ENCODE measurements around the gene TRPM2. TPM values are rescaled to one million over a fixed set of nuclear protein-coding genes. Genes with fewer than 3 reads are reported as not detected.

The TRPM2 gene
- total RNA-seq, 1 donor from 2014 or later, result 0.43 TPM

- Histone ChIP-seq H3K27ac (no peak overlapping the region), H3K27me3 (no peaks in the 10 kb centered on the region), H3K4me3 (no peak overlapping the region), H3K4me1 (no peaks in the 10 kb centered on the region), H3K36me3 (peaks cover 56 to 66% of the 10 kb centered on the region in 2 donors), H3K9me3 (no peaks in the 10 kb centered on the region)
- intact Hi-C loops (cut with DNase I), result no loop called here
- TF ChIP-seq CTCF (IDR thresholded peaks at IDR 0.05), result no peak
- DNase-seq (ENCODE audit: low spot score in 2 of 2), result no peak
Measured at GRCh38 chr21:44310628-44311507, 42.6 kb upstream of the TRPM2 start.

- Histone ChIP-seq H3K36me3 (peaks cover 64 to 75% of the 10 kb centered on the region in 2 donors), H3K27ac (no peak overlapping the region), H3K27me3 (no peaks in the 10 kb centered on the region), H3K9me3 (no peaks in the 10 kb centered on the region), H3K4me1 (no peaks in the 10 kb centered on the region), H3K4me3 (no peak overlapping the region)
- intact Hi-C loops (cut with DNase I), result no loop called here
- TF ChIP-seq CTCF (IDR thresholded peaks at IDR 0.05), result no peak
- DNase-seq (ENCODE audit: low spot score in 2 of 2), result no peak
Measured at GRCh38 chr21:44312089-44312488, 41.3 kb upstream of the TRPM2 start.

- Histone ChIP-seq H3K36me3 (peaks cover 68 to 75% of the 10 kb centered on the region in 2 donors), H3K4me3 (no peak overlapping the region), H3K4me1 (no peaks in the 10 kb centered on the region), H3K9me3 (no peaks in the 10 kb centered on the region), H3K27ac (no peak overlapping the region), H3K27me3 (no peaks in the 10 kb centered on the region)
- no peak for DNase-seq (ENCODE audit: low spot score in 2 of 2)
- intact Hi-C loops (cut with DNase I), result no loop called here
- no peak for TF ChIP-seq CTCF (IDR thresholded peaks at IDR 0.05)
Measured at GRCh38 chr21:44312716-44313115, 40.7 kb upstream of the TRPM2 start.

- intact Hi-C loops (cut with DNase I), result no loop called here
- Histone ChIP-seq H3K9me3 (no peaks in the 10 kb centered on the region), H3K27ac (no peak overlapping the region), H3K27me3 (no peaks in the 10 kb centered on the region), H3K36me3 (peaks cover 75 to 80% of the 10 kb centered on the region in 2 donors), H3K4me1 (no peaks in the 10 kb centered on the region), H3K4me3 (no peak overlapping the region)
- TF ChIP-seq CTCF (IDR thresholded peaks at IDR 0.05), result no peak
- DNase-seq (ENCODE audit: low spot score in 2 of 2), result no peak
Measured at GRCh38 chr21:44313451-44313850, 40.0 kb upstream of the TRPM2 start.

- Histone ChIP-seq H3K27me3 (no peaks in the 10 kb centered on the region), H3K4me3 (no peak overlapping the region), H3K4me1 (no peaks in the 10 kb centered on the region), H3K27ac (no peak overlapping the region), H3K36me3 (peaks cover 80 to 87% of the 10 kb centered on the region in 2 donors), H3K9me3 (no peaks in the 10 kb centered on the region)
- intact Hi-C loops (cut with DNase I), result no loop called here
- TF ChIP-seq CTCF (IDR thresholded peaks at IDR 0.05), result no peak
- DNase-seq (ENCODE audit: low spot score in 2 of 2), result no peak
Measured at GRCh38 chr21:44314128-44314527, 39.3 kb upstream of the TRPM2 start.
